Subcutaneous abdominal adipose tissue (tissue), 5 donors: Measurements from ENCODE around the gene SSTR5.
"Not testable (repeated sequence)": the region's sequence is repeated elsewhere in the genome, so short reads cannot be mapped to it uniquely, and the experiment has no call there.

ENCODE experiments used
- H3K27ac ChIP-seq: one replicate; pipeline ENCODE4 v1.7.0; 2013; ENCODE audit warnings: low read depth, mild to moderate bottlenecking, inconsistent platforms, low read length, moderate library complexity
- H3K27me3 ChIP-seq, 5 donors: one replicate each; pipeline ENCODE4 v1.7.0; 2013; ENCODE audit warnings: low read length in 5 of 5, inconsistent platforms in 1 of 5; ENCODE audit not compliant: control insufficient read depth in 5 of 5, insufficient read depth in 4 of 5
- H3K36me3 ChIP-seq, 5 donors: one replicate each; pipeline ENCODE4 v1.7.0; 2013; ENCODE audit warnings: low read length in 5 of 5; ENCODE audit not compliant: control insufficient read depth in 5 of 5, insufficient read depth in 5 of 5
- H3K4me1 ChIP-seq, 5 donors: one replicate each; pipeline ENCODE4 v1.7.0; 2013; ENCODE audit warnings: low read length in 5 of 5, mild to moderate bottlenecking in 3 of 5, moderate library complexity in 1 of 5; ENCODE audit not compliant: control insufficient read depth in 5 of 5, insufficient read depth in 5 of 5
- H3K4me3 ChIP-seq, 5 donors: one replicate each; pipeline ENCODE4 v1.7.0; 2013; ENCODE audit warnings: low read length in 5 of 5, low read depth in 1 of 5
- H3K9ac ChIP-seq, 5 donors: one replicate each; pipeline ENCODE4 v1.7.0; 2013; ENCODE audit warnings: low read length in 5 of 5, mild to moderate bottlenecking in 4 of 5, moderate library complexity in 3 of 5
- H3K9me3 ChIP-seq, 5 donors: one replicate each; pipeline ENCODE4 v1.7.0; 2013; ENCODE audit warnings: low read length in 5 of 5; ENCODE audit not compliant: control insufficient read depth in 5 of 5
- donor health status: healthy.
- donor health status: healthy.
- donor health status: healthy.
- donor health status: healthy.
- donor health status: healthy.

Gene SSTR5

DNA sequence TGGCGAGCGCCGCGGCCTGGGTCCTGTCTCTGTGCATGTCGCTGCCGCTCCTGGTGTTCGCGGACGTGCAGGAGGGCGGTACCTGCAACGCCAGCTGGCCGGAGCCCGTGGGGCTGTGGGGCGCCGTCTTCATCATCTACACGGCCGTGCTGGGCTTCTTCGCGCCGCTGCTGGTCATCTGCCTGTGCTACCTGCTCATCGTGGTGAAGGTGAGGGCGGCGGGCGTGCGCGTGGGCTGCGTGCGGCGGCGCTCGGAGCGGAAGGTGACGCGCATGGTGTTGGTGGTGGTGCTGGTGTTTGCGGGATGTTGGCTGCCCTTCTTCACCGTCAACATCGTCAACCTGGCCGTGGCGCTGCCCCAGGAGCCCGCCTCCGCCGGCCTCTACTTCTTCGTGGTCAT lies 6.8 kb downstream of the SSTR5 start:
- H3K27me3 ChIP-seq = peaks cover 31 to 76% (median 54%) of the 10 kb centered on the region in 5 donors
- H3K27ac ChIP-seq = no peak overlapping the region
- H3K36me3 ChIP-seq = no peaks in the 10 kb centered on the region
- H3K9ac ChIP-seq = no peak overlapping the region
- no peak overlapping the region for H3K4me3 ChIP-seq
- peaks cover 0 to 9% (median 8%) of the 10 kb centered on the region in 5 donors for H3K9me3 ChIP-seq
- no peaks in the 10 kb centered on the region for H3K4me1 ChIP-seq

DNA sequence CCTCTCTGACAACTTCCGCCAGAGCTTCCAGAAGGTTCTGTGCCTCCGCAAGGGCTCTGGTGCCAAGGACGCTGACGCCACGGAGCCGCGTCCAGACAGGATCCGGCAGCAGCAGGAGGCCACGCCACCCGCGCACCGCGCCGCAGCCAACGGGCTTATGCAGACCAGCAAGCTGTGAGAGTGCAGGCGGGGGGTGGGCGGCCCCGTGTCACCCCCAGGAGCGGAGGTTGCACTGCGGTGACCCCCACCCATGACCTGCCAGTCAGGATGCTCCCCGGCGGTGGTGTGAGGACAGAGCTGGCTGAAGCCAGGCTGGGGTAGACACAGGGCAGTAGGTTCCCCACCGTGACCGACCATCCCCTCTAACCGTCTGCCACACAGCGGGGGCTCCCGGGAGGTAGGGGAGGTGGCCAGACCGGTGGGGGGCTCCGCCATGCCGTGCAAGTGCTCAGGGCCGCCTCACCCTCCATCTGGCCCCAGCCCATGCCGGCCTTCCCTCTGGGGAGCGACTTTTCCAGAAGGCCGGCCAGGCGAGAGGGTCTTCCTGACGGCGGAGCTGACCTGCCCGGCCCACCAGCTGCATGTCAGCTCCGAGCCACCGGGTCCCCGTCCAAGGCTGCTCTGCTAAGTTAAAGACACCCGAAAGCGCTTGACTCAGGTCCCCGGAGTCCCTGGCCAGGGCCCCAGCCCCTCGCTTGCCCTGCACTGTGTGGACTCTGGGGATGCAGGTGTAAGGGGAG lies 7.4 kb downstream of the SSTR5 start:
- Histone ChIP-seq H3K27ac (no peak overlapping the region), H3K9me3 (peaks cover 4 to 15% (median 14%) of the 10 kb centered on the region in 5 donors), H3K9ac (no peak overlapping the region), H3K27me3 (peaks cover 31 to 70% (median 57%) of the 10 kb centered on the region in 5 donors), H3K4me3 (no peak overlapping the region), H3K4me1 (no peaks in the 10 kb centered on the region), H3K36me3 (no peaks in the 10 kb centered on the region)

DNA sequence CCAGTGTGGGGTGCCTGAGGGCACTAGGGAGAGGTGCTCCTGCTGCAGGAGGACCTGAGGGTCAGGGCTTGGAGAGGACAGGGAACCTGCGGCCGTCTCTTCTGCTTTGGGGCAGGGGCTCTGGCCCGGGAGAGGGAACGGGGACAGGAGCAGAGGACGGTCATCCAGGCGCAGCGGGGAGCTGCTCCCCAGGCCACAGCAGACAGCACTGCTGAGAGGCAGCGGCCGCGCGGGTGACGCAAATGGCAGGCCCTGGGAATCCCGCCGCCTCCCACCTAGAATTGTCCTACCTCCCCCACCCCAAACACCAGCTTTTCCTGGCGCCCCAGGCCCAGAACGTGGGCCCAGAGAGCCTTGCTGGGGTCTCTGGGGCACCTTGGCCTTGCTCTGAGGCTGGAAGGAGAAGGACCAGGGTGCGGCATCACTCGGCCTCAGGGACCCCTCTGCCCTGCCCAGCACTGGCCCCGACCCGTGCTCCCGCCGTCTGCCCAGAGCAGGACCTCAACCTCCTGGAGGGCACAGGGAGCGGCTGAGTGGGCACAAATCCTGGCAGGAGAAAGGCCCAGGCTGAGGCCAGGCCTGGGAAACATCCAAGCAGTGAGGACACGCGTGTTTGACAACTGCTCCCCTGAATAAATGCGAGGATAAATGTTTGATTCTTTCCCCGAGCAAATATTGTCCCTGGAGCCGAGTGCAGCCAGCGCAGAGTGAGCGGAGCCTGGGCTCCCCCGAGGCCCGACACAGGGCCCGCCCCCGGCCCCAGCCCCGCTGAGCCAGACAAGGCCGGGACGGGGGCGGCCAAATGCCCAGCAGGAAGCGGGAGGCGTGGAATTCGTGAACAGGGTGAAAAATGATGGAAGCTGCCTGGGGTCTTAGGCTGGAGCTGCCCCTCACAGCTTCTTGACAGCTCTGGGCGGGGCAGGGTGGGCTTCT lies 8.5 kb downstream of the SSTR5 start:
- peaks cover 27 to 69% (median 56%) of the 10 kb centered on the region in 5 donors for H3K27me3 ChIP-seq
- no peak overlapping the region for H3K4me3 ChIP-seq
- H3K9me3 ChIP-seq = peaks cover 9 to 26% (median 25%) of the 10 kb centered on the region in 5 donors
- H3K4me1 ChIP-seq = no peaks in the 10 kb centered on the region
- H3K9ac ChIP-seq = no peak overlapping the region
- H3K36me3 ChIP-seq = no peaks in the 10 kb centered on the region
- H3K27ac ChIP-seq = no peak overlapping the region

DNA sequence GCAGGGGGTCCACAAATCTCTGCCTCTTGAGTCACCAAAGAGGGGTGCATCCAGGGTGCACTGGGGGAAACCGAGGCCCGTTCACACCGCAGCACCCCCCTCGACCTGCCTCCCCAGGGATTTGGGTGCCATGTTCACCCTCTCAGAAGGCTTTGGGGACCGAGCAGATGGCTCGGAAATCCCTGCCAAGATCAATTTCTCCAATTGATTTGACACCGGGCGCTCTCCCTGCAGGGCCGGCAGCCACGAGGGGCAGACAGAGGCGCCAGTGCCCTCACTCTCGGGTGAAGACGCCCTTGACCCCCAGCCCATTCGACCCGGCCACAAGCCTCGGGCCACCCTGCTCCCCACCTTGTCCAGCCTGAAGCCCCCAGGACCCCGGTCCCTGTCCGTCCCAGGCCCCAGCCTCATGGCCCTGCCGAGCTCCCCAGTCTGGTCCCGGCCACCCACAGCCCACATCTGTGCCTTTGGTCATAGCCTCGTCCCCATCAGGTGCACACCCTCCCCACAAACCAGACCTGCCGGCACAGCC lies 9.3 kb downstream of the SSTR5 start:
- Histone ChIP-seq H3K9ac (no peak overlapping the region), H3K27ac (no peak overlapping the region), H3K9me3 (peaks cover 9 to 27% (median 26%) of the 10 kb centered on the region in 5 donors), H3K4me1 (no peaks in the 10 kb centered on the region), H3K36me3 (no peaks in the 10 kb centered on the region), H3K27me3 (peaks cover 27 to 64% (median 59%) of the 10 kb centered on the region in 5 donors), H3K4me3 (no peak overlapping the region)

DNA sequence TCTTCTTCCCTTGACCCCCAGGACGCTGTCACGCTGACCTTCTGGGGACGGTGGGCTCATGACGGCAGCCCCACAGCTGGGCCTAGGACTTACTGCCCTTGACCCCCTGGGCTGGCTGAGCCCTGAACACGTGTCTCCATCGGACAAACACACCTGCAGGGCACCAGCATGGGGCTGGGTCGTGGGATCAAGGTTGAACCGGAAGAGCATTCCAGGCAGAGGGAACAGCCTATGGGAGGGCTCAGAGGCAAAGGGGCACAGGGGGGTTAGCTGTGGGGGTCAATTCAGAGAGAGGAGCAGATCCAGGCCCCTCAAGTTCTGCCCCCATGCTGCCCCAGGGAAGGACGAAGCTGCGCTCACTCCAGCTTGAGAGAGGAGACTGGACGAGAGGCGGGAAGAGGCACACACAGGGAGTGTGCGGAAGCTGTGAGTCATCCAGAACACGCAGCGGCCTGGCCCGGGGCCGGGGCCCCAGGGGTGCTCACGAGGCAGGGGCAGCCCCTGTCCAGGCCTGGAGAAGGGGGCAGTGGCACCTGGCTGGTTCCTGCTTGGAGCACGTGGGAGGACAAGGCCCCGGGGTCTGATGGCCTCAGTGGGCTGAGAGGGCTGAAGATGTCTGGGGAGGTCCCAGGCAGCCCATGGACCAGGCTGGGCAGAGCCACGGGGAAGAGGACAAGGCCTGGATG lies 9.9 kb downstream of the SSTR5 start:
- Histone ChIP-seq H3K9ac (no peak overlapping the region), H3K9me3 (peaks cover 9 to 27% (median 26%) of the 10 kb centered on the region in 5 donors), H3K27me3 (peaks cover 27 to 57% (median 53%) of the 10 kb centered on the region in 5 donors), H3K27ac (no peak overlapping the region), H3K4me3 (no peak overlapping the region), H3K36me3 (no peaks in the 10 kb centered on the region), H3K4me1 (no peaks in the 10 kb centered on the region)

DNA sequence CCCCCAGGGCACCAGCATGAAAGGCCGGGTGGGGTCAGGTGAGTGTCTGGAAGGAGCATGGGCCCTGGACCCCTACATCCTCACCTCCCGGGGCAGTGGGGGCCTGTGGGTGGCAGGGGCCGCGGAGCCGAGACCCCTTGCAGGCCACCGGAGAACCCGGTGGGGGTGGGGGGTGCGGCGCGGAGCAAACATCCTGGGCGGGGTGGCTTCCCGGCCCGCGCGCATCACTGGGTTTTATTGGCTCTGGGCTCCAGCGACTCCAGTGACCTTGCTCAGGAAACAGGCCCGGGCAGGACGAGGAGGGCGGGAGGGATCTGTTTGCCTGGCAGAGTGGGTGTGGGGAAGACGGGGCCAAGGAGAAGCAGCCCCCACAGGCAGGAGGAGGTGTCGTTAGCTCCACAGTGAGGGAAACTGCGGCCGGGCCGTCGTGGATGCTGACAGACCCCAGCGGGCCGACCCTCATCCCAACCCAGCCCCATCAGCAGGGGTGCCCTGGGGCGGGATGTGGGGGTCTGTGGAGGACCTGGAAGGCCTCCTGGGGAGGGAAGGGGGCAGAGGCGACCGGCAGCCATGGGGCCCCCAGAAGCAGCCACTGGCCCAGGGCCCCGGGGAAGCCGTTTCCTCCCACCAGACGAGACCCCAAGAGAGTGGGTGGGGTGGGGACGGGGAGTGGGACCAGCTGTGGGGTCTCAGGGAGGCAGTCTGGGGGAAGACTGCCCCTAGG lies 10.6 kb downstream of the SSTR5 start:
- H3K36me3 ChIP-seq = no peaks in the 10 kb centered on the region
- no peak overlapping the region for H3K27ac ChIP-seq
- H3K4me1 ChIP-seq = no peaks in the 10 kb centered on the region
- no peak overlapping the region for H3K9ac ChIP-seq
- no peak overlapping the region for H3K4me3 ChIP-seq
- H3K9me3 ChIP-seq = peaks cover 9 to 27% (median 26%) of the 10 kb centered on the region in 5 donors
- H3K27me3 ChIP-seq = peaks cover 31 to 57% (median 53%) of the 10 kb centered on the region in 5 donors

DNA sequence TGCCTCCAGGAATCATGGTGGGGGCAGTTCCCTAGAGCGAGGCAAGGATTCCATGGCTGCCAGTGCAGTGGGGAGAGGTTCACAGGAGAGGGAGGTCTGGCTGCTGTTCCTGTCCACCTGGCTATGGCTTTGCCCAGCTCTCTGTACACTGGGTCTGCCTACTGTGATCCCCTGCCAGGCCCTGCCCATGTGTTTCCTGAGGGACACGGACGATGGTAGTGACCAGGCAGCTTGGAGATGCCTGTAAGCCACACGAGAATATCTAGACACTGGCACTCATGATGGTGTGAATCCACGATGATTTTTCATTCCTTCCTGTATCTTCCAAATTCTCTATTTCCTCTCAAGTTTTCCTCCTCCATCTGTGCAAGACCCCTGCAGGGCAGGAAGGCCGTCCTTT lies 12.4 kb downstream of the SSTR5 start:
- H3K27ac ChIP-seq = no peak overlapping the region
- peaks cover 9 to 27% (median 26%) of the 10 kb centered on the region in 5 donors for H3K9me3 ChIP-seq
- no peak overlapping the region for H3K9ac ChIP-seq
- H3K4me3 ChIP-seq = peak overlapping the region in 3 of 5 donors; percentile 7 to 34 (median 26)
- H3K4me1 ChIP-seq = peaks cover 0 to 7% (median 6%) of the 10 kb centered on the region in 5 donors
- H3K36me3 ChIP-seq = no peaks in the 10 kb centered on the region
- H3K27me3 ChIP-seq = peaks cover 44 to 63% (median 54%) of the 10 kb centered on the region in 5 donors

DNA sequence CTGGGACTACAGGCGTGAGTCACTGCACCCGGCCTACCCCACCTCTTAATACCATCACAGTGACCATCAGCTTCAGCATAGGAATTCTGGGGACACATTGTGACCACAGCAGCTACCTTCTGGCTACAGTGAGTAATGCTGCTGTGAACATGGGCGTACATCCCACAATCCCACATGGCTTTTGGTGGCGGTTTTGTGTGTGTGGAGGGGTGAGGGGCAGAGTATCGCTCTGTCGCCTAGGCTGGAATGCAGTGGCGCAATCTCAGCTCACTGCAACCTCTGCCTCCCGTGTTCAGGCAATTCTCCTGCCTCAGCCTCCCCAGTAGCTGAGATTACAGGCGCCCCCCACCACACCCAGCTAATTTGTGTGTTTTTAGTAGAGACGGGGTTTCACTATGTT lies 13.9 kb downstream of the SSTR5 start:
- Histone ChIP-seq H3K27me3 (peaks cover 43 to 63% (median 52%) of the 10 kb centered on the region in 5 donors), H3K9me3 (peaks cover 9 to 27% (median 26%) of the 10 kb centered on the region in 5 donors), H3K4me1 (peaks cover 0 to 11% (median 6%) of the 10 kb centered on the region in 5 donors)
- H3K36me3 ChIP-seq, H3K4me3 ChIP-seq, H3K27ac ChIP-seq, H3K9ac ChIP-seq: not testable (repeated sequence)
